Measurements from ENCODE around the gene SND1.

Gene SND1

DNA sequence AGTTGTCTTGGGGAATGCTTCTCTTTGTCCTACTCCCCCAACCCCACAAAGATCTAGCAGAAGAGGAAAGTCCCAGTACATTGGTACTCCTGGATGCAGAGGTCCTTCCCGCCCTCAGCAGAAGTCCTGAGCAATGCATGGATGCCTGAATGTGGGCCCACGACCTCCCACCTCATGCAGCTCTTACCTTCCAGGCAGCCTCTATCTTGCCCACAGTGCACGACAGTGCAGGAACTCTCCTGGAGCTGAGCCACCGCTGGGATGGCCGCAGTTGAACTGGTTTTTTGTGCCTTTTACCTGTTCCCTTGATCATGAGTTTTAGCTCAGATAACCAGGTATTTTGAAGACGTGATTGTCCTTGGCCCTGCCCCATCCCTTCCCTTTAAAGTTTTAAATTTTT is 341.3 kb downstream of the SND1 start:
- Histone ChIP-seq H3K4me3 (no peak overlapping the region), H3K9ac (ENCODE audit: insufficient read length) (no peak overlapping the region), H3K36me3 (ENCODE audit: insufficient read depth, low read length) (peaks cover 11% of the 10 kb centered on the region; the same call in 1 of the 2 replicates), H3K9me3 (ENCODE audit: low read depth, low read length) (no peaks in the 10 kb centered on the region), H3K27ac (no peak overlapping the region)
- TF ChIP-seq FOXP2 (optimal IDR thresholded peaks at IDR 0.05; ENCODE audit: control extremely low read depth, extremely low read length, insufficient read depth) (no peak), POLR2AphosphoS5 (IDR thresholded peaks at IDR 0.05; ENCODE audit: borderline replicate concordance, low read depth, low read length) (no peak), EZH2 (IDR thresholded peaks at IDR 0.05) (no peak)
- DNase-seq (ENCODE audit: low read depth, low spot score), result no peak

DNA sequence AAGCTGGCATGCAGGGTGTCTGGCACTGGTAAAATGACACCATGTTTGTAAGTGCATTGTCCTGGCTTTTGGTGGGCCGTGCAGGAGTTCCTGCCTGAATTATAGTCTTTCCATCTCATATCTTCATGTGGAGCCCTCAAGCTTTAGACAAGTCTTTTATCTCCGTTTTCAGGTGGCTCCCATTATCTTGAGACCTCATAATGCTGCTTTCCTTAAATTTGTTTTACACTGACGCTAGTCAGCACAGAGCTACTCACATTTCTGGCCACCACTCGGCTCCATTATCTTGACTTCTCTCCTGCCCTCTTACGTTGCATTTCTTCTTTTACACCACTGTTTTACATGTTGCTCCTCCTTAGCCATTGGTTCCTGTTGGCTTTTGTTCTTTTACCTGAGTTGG is 342.0 kb downstream of the SND1 start:
- no peaks in the 10 kb centered on the region for H3K9me3 ChIP-seq (ENCODE audit: low read depth, low read length)
- peaks cover 11% of the 10 kb centered on the region; the same call in 1 of the 2 replicates for H3K36me3 ChIP-seq (ENCODE audit: insufficient read depth, low read length)
- no peak overlapping the region for H3K4me3 ChIP-seq
- H3K9ac ChIP-seq (ENCODE audit: insufficient read length), result no peak overlapping the region
- DNase-seq (ENCODE audit: low read depth, low spot score), result no peak
- TF ChIP-seq FOXP2 (optimal IDR thresholded peaks at IDR 0.05; ENCODE audit: control extremely low read depth, extremely low read length, insufficient read depth) (no peak), POLR2AphosphoS5 (IDR thresholded peaks at IDR 0.05; ENCODE audit: borderline replicate concordance, low read depth, low read length) (no peak), EZH2 (IDR thresholded peaks at IDR 0.05) (no peak)
- H3K27ac ChIP-seq, result no peak overlapping the region

DNA sequence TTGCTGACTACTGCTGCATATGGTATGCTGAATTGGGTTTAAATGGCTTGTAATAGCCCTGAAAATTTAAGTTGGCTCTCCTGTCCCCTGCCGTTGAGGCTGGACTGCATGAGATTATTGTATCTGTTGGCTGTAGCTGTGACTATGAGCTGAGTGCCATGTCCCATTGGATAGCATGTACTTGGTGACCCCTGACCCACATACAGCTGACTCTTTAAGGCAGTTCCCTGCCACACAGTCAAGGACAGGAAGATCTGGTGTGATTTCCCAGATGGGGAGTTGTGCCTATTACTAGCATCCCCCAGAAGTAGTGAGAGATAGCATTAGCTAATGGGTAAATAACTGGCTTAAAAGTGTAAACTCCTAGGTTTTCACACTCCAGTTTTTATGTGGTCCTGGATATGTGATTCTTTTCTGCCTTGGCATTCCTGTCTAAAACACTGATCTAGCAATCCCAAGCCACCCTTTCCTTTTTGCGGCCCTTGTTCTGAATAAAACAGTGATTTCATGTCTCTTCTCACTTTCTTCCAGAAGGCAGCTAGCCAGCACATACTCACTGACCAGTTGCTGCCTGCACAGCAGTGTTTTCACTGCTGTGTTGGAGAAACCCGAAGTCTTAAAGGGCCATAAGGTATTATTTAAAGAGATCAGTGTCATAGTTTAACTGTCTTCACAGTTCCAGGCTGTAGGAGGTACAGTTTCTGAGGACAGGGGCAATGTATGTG is 343.3 kb downstream of the SND1 start:
- Histone ChIP-seq H3K36me3 (ENCODE audit: insufficient read depth, low read length) (peaks cover 11% of the 10 kb centered on the region; the same call in 1 of the 2 replicates), H3K27ac (no peak overlapping the region), H3K9ac (ENCODE audit: insufficient read length) (no peak overlapping the region), H3K9me3 (ENCODE audit: low read depth, low read length) (no peaks in the 10 kb centered on the region), H3K4me3 (no peak overlapping the region)
- TF ChIP-seq EZH2 (IDR thresholded peaks at IDR 0.05), result no peak
- TF ChIP-seq FOXP2 (optimal IDR thresholded peaks at IDR 0.05; ENCODE audit: control extremely low read depth, extremely low read length, insufficient read depth), result no peak
- TF ChIP-seq POLR2AphosphoS5 (IDR thresholded peaks at IDR 0.05; ENCODE audit: borderline replicate concordance, low read depth, low read length), result no peak
- DNase-seq (ENCODE audit: low read depth, low spot score), result no peak

DNA sequence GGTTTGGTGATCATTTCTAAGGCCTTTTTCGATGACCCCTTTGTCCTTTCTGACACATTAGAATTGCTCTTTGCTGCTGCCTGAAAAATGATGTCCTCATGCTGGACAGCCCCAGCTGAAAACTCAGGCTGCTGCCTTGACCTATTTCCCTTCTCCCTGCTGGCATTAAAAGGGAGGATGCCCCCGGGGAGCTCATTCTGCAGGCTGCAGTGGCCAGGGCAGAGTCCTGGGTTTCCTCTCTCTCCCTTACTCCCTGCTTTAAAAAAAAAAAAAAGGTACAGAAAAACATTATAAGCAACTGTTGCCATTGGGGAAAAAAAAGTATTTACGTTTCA is 343.9 kb downstream of the SND1 start:
- Histone ChIP-seq H3K4me3 (no peak overlapping the region), H3K9me3 (ENCODE audit: low read depth, low read length) (no peaks in the 10 kb centered on the region), H3K27ac (no peak overlapping the region), H3K36me3 (ENCODE audit: insufficient read depth, low read length) (peaks cover 11% of the 10 kb centered on the region), H3K9ac (ENCODE audit: insufficient read length) (no peak overlapping the region)
- no peak for DNase-seq (ENCODE audit: low read depth, low spot score)
- TF ChIP-seq EZH2 (IDR thresholded peaks at IDR 0.05) (no peak), FOXP2 (optimal IDR thresholded peaks at IDR 0.05; ENCODE audit: control extremely low read depth, extremely low read length, insufficient read depth) (no peak), POLR2AphosphoS5 (IDR thresholded peaks at IDR 0.05; ENCODE audit: borderline replicate concordance, low read depth, low read length) (no peak)

DNA sequence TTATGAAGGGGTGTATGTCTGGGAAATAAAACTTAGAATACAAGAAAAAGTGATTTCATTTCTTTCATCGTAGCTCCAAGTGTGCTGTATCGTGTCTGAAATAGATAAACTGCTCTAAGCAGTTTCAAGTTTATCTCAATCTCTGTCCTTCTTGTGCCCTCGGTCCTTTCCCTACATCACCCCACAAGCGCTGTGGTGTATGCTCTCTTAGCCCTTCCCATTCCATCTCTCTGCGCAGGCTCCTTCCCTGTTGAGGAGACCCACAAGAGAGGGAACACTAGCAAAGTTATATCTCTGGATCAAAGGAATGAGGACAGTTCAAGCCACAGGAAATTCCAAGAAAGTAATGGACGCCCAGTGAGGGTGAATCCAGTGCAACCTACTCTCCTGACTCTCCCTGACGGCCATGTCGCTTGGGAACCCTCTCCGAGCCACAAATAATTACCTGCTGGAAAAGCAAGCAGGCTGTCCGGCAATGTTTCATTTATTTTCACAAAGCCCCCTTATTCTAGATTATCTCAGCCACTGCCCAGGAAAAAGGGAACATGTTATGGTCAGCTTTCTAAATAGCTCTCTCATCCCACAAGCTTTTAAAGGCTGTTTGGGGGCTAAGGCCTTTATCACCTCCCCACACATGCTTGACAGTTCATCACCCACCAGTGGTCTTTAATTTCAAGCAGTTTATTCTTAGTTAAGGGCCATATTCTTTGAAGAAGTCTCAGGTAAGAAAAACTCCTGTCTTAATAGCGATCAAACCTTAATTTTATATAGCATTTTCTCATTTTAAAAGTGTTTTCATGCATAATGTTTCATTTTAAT is 344.5 kb downstream of the SND1 start:
- no peak overlapping the region for H3K4me3 ChIP-seq
- no peak overlapping the region for H3K9ac ChIP-seq (ENCODE audit: insufficient read length)
- no peak overlapping the region for H3K27ac ChIP-seq
- TF ChIP-seq EZH2 (IDR thresholded peaks at IDR 0.05), result no peak
- TF ChIP-seq POLR2AphosphoS5 (IDR thresholded peaks at IDR 0.05; ENCODE audit: borderline replicate concordance, low read depth, low read length), result no peak
- TF ChIP-seq FOXP2 (optimal IDR thresholded peaks at IDR 0.05; ENCODE audit: control extremely low read depth, extremely low read length, insufficient read depth), result no peak
- no peaks in the 10 kb centered on the region for H3K9me3 ChIP-seq (ENCODE audit: low read depth, low read length)
- DNase-seq (ENCODE audit: low read depth, low spot score), result no peak
- H3K36me3 ChIP-seq (ENCODE audit: insufficient read depth, low read length), result peaks cover 14% of the 10 kb centered on the region

DNA sequence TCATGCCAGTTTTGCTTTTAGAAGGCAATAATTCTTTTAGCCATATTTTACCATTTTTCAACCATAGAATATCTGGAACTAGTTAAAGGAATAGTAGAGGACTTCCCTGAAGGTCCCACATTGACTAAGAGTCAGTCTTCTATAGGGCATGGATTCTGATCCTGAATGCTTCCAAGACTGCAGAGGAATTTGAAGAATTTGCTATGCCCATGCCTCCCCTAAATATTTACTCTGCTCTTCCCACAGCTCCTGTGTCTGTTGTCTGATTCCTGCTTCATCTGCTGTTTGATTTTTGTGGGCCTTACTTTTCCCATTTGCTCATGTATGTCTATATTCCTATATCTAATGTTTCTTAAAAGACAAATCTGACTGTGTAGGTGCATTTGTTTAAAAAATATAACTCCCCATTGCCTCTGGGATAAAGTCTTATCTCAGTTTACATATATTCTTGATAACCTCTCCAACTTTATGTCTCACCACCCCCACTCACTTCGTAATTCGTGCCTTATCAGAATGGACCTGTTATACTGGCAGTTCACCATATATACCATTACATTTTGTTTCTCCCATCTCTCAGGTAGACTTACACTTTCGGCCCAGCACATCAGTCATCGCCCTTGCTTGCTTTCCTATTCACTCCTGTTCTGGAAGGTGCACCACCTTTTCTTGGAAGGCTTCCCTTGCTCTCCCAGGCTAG is 345.4 kb downstream of the SND1 start:
- Histone ChIP-seq H3K4me3 (no peak overlapping the region), H3K27ac (no peak overlapping the region), H3K9ac (ENCODE audit: insufficient read length) (no peak overlapping the region), H3K9me3 (ENCODE audit: low read depth, low read length) (no peaks in the 10 kb centered on the region), H3K36me3 (ENCODE audit: insufficient read depth, low read length) (peaks cover 6% of the 10 kb centered on the region)
- no peak for DNase-seq (ENCODE audit: low read depth, low spot score)
- TF ChIP-seq EZH2 (IDR thresholded peaks at IDR 0.05) (no peak), FOXP2 (optimal IDR thresholded peaks at IDR 0.05; ENCODE audit: control extremely low read depth, extremely low read length, insufficient read depth) (no peak), POLR2AphosphoS5 (IDR thresholded peaks at IDR 0.05; ENCODE audit: borderline replicate concordance, low read depth, low read length) (no peak)

DNA sequence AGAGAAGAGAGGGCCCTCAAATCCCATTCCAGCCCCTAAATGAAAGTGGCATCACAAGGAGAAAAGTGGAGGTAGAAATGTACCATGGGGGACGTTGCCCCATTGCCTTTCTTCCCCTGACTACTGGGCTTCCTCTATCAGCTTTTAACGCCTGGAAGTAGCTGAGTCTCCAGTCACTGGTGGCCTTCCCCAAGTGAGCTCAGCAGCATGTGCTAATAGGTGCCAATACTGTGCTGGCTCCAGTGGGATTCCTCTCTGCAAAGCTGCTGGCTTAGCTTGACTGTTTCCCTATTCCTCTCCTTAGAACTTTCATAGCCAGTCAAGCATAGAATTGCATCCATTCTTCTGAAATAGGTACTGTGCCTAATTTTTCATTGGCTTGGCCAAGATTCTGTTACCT is 346.7 kb downstream of the SND1 start:
- peaks cover 3% of the 10 kb centered on the region for H3K36me3 ChIP-seq (ENCODE audit: insufficient read depth, low read length)
- no peak overlapping the region for H3K9ac ChIP-seq (ENCODE audit: insufficient read length)
- DNase-seq (ENCODE audit: low read depth, low spot score), result no peak
- no peak overlapping the region for H3K27ac ChIP-seq
- TF ChIP-seq FOXP2 (optimal IDR thresholded peaks at IDR 0.05; ENCODE audit: control extremely low read depth, extremely low read length, insufficient read depth), result no peak
- no peak for TF ChIP-seq POLR2AphosphoS5 (IDR thresholded peaks at IDR 0.05; ENCODE audit: borderline replicate concordance, low read depth, low read length)
- no peak for TF ChIP-seq EZH2 (IDR thresholded peaks at IDR 0.05)
- H3K9me3 ChIP-seq (ENCODE audit: low read depth, low read length), result no peaks in the 10 kb centered on the region
- no peak overlapping the region for H3K4me3 ChIP-seq

DNA sequence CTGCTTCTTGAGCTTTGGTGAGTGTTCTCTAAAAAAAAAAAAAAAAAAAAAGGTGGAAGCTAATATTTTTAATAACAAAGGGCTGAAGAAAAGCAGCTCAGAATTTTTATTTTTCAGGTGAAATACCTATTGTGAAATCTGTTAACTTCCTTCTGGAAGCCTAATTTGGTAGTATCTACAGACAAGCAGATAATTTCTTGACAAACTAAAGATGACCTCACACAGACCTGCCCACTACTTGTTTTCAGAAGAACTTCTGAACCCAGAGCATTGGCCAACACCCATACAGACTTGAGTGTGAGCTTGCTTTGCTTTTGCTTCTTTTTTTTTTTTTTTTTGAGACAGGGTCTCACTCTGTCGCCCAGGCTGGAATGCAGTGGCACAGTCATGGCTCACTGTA is 348.1 kb downstream of the SND1 start:
- H3K9ac ChIP-seq (ENCODE audit: insufficient read length), result no peak overlapping the region
- no peak overlapping the region for H3K27ac ChIP-seq
- no peak for DNase-seq (ENCODE audit: low read depth, low spot score)
- H3K4me3 ChIP-seq, result no peak overlapping the region
- TF ChIP-seq FOXP2 (optimal IDR thresholded peaks at IDR 0.05; ENCODE audit: control extremely low read depth, extremely low read length, insufficient read depth), result no peak
- TF ChIP-seq EZH2 (IDR thresholded peaks at IDR 0.05), result no peak
- TF ChIP-seq POLR2AphosphoS5 (IDR thresholded peaks at IDR 0.05; ENCODE audit: borderline replicate concordance, low read depth, low read length), result no peak
- no peaks in the 10 kb centered on the region for H3K9me3 ChIP-seq (ENCODE audit: low read depth, low read length)
- H3K36me3 ChIP-seq (ENCODE audit: insufficient read depth, low read length), result peaks cover 4% of the 10 kb centered on the region
